ENCODE data around the gene TBCD. TPM values are rescaled to one million over a fixed set of nuclear protein-coding genes. Genes with fewer than 3 reads are reported as not detected.

The TBCD gene
- total RNA-seq, 1 experiment from 2014 or later: 129 TPM

DNA sequence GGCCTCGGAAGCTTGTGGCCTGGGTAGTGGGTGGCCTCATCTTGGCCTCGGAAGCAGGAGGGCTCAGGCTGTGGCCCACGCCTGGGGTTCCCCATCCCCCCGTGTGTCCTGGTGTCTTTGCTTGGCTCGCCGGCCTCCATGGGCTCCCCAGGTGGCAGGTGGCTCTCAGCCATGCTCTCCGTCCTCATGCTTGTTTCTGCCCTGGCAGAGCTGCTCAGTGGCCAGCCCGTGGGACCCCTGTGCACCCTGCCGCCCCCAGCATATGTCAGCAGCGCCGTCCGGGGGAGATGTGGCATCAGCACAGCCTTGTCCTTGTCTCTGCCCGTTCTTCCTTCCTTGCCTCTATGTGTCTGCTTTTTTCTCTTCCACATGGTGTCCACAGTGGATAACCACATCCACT lies 38.5 kb downstream of the TBCD start:
- Histone ChIP-seq H2BK5ac (ENCODE audit: insufficient read length, low read length) (no peak overlapping the region), H2AK5ac (ENCODE audit: insufficient read length, low read length) (no peak overlapping the region), H2BK120ac (ENCODE audit: low read depth, low read length, poor library complexity, severe bottlenecking) (no peak overlapping the region), H3K4me2 (ENCODE audit: insufficient read depth, insufficient read length, low read length) (no peak overlapping the region), H3K9ac (ENCODE audit: extremely low read depth, insufficient read length, low read length) (no peak overlapping the region), H3T11ph (ENCODE audit: low read length) (no peak overlapping the region), H3K56ac (ENCODE audit: insufficient read length, low read depth, low read length) (no peak overlapping the region), H4K8ac (replicated peaks; ENCODE audit: insufficient read length, low read depth, low read length) (no peak overlapping the region), H3K14ac (ENCODE audit: insufficient read depth, low read length) (no peak overlapping the region), H3K79me2 (ENCODE audit: insufficient read depth, low read length) (no peaks in the 10 kb centered on the region; the same call in 1 of the 2 replicates), H2AFZ (ENCODE audit: low read length) (no peak overlapping the region), H3K4ac (ENCODE audit: low read depth, low read length) (no peak overlapping the region), H4K5ac (ENCODE audit: insufficient read length, low read depth, low read length) (no peak overlapping the region), H3K27me3 (ENCODE audit: insufficient read depth, low read length) (no peaks in the 10 kb centered on the region), H2BK12ac (ENCODE audit: insufficient read length, low read depth, low read length) (no peak overlapping the region), H3K18ac (ENCODE audit: insufficient read length, low read depth, low read length) (no peak overlapping the region), H3K23ac (ENCODE audit: insufficient read length, low read depth, low read length) (no peak overlapping the region), H3K27ac (ENCODE audit: insufficient read length, low read depth, low read length) (no peak overlapping the region), H4K91ac (ENCODE audit: insufficient read length, low read depth, low read length) (no peak overlapping the region), H3K79me1 (ENCODE audit: insufficient read depth, low read depth, low read length, poor library complexity, severe bottlenecking) (peaks cover 3% of the 10 kb centered on the region), H3K4me1 (ENCODE audit: insufficient read depth, low read length) (no peaks in the 10 kb centered on the region), H3K9me3 (ENCODE audit: control insufficient read depth, low read depth, low read length) (no peaks in the 10 kb centered on the region), H4K20me1 (ENCODE audit: control insufficient read depth, insufficient read depth, insufficient read length) (no peaks in the 10 kb centered on the region), H2BK20ac (ENCODE audit: low read depth, low read length, poor library complexity, severe bottlenecking) (no peak overlapping the region), H3K23me2 (ENCODE audit: insufficient read length, low read depth, low read length, poor library complexity, severe bottlenecking) (no peaks in the 10 kb centered on the region), H2BK15ac (ENCODE audit: low read depth, low read length) (no peak overlapping the region)
- Mint-ChIP-seq H3K4me3 (no peak overlapping the region), H3K4me1 (peaks cover 0 to 4% of the 10 kb centered on the region in 2 experiments; a peak in 1 of 4 replicates), H3K27ac (peak overlapping the region; percentile 20 to 85 (median 83); a peak in 3 of 7 replicates), H3K27me3 (ENCODE audit: low read depth) (no peaks in the 10 kb centered on the region), H3K9me3 (no peaks in the 10 kb centered on the region; a peak in 1 of 5 replicates), H3K36me3 (ENCODE audit: insufficient read depth in 1 of 3, low read depth in 3 of 3) (peaks cover 16 to 38% (median 29%) of the 10 kb centered on the region in 3 experiments; a peak in 6 of 7 replicates)
- TF ChIP-seq, protein P1, sequence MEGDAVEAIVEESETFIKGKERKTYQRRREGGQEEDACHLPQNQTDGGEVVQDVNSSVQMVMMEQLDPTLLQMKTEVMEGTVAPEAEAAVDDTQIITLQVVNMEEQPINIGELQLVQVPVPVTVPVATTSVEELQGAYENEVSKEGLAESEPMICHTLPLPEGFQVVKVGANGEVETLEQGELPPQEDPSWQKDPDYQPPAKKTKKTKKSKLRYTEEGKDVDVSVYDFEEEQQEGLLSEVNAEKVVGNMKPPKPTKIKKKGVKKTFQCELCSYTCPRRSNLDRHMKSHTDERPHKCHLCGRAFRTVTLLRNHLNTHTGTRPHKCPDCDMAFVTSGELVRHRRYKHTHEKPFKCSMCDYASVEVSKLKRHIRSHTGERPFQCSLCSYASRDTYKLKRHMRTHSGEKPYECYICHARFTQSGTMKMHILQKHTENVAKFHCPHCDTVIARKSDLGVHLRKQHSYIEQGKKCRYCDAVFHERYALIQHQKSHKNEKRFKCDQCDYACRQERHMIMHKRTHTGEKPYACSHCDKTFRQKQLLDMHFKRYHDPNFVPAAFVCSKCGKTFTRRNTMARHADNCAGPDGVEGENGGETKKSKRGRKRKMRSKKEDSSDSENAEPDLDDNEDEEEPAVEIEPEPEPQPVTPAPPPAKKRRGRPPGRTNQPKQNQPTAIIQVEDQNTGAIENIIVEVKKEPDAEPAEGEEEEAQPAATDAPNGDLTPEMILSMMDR (conservative IDR thresholded peaks at IDR 0.05): no peak
- no CpG with 5 or more reads among the region's 13 CpGs for WGBS (ENCODE audit: extremely low coverage, insufficient read length, low lambda C conversion rate)
- no peak for DNase-seq
